ENCODE data around the gene RXFP4.

DNA sequence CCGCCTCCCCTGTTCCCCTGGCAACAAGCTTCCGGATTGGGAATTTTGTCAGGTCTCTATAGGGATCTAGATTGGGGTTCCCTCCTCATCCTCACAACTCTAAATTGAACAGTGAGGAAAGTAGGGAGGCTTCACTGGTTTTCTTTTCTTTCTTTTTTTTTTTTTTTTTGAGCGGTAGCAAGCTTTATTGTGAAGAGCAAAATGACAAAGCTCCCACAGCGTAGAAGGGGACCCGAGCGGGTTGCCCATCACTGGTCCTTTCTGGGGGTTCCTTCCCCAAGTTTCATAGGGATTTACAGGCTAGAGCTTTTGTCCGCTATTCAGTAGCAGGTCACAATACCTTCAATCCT is 26.6 kb downstream of the RXFP4 start:
- TF ChIP-seq, protein P1, sequence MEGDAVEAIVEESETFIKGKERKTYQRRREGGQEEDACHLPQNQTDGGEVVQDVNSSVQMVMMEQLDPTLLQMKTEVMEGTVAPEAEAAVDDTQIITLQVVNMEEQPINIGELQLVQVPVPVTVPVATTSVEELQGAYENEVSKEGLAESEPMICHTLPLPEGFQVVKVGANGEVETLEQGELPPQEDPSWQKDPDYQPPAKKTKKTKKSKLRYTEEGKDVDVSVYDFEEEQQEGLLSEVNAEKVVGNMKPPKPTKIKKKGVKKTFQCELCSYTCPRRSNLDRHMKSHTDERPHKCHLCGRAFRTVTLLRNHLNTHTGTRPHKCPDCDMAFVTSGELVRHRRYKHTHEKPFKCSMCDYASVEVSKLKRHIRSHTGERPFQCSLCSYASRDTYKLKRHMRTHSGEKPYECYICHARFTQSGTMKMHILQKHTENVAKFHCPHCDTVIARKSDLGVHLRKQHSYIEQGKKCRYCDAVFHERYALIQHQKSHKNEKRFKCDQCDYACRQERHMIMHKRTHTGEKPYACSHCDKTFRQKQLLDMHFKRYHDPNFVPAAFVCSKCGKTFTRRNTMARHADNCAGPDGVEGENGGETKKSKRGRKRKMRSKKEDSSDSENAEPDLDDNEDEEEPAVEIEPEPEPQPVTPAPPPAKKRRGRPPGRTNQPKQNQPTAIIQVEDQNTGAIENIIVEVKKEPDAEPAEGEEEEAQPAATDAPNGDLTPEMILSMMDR (IDR thresholded peaks at IDR 0.05; ENCODE audit: low read depth, low read length, missing input control) = no peak
- TF ChIP-seq, protein P2, sequence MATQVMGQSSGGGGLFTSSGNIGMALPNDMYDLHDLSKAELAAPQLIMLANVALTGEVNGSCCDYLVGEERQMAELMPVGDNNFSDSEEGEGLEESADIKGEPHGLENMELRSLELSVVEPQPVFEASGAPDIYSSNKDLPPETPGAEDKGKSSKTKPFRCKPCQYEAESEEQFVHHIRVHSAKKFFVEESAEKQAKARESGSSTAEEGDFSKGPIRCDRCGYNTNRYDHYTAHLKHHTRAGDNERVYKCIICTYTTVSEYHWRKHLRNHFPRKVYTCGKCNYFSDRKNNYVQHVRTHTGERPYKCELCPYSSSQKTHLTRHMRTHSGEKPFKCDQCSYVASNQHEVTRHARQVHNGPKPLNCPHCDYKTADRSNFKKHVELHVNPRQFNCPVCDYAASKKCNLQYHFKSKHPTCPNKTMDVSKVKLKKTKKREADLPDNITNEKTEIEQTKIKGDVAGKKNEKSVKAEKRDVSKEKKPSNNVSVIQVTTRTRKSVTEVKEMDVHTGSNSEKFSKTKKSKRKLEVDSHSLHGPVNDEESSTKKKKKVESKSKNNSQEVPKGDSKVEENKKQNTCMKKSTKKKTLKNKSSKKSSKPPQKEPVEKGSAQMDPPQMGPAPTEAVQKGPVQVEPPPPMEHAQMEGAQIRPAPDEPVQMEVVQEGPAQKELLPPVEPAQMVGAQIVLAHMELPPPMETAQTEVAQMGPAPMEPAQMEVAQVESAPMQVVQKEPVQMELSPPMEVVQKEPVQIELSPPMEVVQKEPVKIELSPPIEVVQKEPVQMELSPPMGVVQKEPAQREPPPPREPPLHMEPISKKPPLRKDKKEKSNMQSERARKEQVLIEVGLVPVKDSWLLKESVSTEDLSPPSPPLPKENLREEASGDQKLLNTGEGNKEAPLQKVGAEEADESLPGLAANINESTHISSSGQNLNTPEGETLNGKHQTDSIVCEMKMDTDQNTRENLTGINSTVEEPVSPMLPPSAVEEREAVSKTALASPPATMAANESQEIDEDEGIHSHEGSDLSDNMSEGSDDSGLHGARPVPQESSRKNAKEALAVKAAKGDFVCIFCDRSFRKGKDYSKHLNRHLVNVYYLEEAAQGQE (IDR thresholded peaks at IDR 0.05) = no peak
- TF ChIP-seq, protein P3, sequence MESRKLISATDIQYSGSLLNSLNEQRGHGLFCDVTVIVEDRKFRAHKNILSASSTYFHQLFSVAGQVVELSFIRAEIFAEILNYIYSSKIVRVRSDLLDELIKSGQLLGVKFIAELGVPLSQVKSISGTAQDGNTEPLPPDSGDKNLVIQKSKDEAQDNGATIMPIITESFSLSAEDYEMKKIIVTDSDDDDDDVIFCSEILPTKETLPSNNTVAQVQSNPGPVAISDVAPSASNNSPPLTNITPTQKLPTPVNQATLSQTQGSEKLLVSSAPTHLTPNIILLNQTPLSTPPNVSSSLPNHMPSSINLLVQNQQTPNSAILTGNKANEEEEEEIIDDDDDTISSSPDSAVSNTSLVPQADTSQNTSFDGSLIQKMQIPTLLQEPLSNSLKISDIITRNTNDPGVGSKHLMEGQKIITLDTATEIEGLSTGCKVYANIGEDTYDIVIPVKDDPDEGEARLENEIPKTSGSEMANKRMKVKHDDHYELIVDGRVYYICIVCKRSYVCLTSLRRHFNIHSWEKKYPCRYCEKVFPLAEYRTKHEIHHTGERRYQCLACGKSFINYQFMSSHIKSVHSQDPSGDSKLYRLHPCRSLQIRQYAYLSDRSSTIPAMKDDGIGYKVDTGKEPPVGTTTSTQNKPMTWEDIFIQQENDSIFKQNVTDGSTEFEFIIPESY (IDR thresholded peaks at IDR 0.05) = no peak
- TF ChIP-seq YY1 (IDR thresholded peaks at IDR 0.05) = no peak
- TF ChIP-seq, protein P4, sequence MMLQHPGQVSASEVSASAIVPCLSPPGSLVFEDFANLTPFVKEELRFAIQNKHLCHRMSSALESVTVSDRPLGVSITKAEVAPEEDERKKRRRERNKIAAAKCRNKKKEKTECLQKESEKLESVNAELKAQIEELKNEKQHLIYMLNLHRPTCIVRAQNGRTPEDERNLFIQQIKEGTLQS (IDR thresholded peaks at IDR 0.05) = no peak

Measured in liver (tissue), 3 donors.